Hepatocyte (in vitro differentiated cells): Measurements from ENCODE around the gene HIVEP2. TPM values are rescaled to one million over a fixed set of nuclear protein-coding genes. Genes with fewer than 3 reads are reported as not detected.

Source experiments
- DNase-seq: peaks from one replicate; pipeline ENCODE4 v3.0.0-alpha.2; 2016; ENCODE audit warnings: low spot score
- H2AFZ ChIP-seq: fragments of 200-600 bp; sonication (generic); 2 replicates; pipeline ENCODE4 v1.6.0; 2016; ENCODE audit warnings: antibody characterized with exemption, mild to moderate bottlenecking
- H3K27ac ChIP-seq: fragments of 200-600 bp; sonication (generic); 2 replicates; pipeline ENCODE4 v1.5.1; 2016; ENCODE audit warnings: mild to moderate bottlenecking
- H3K27me3 ChIP-seq: fragments of 200-600 bp; sonication (generic); 2 replicates; pipeline ENCODE4 v1.6.1; 2016
- H3K36me3 ChIP-seq: fragments of 200-600 bp; sonication (generic); replicated peaks from 2 replicates; pipeline ENCODE4 v1.5.1; 2016; ENCODE audit warnings: low read depth; ENCODE audit not compliant: insufficient read depth
- H3K4me1 ChIP-seq: fragments of 200-600 bp; sonication (generic); 2 replicates; pipeline ENCODE4 v1.5.1; 2016; ENCODE audit warnings: mild to moderate bottlenecking, moderate library complexity; ENCODE audit not compliant: insufficient read depth
- H3K4me2 ChIP-seq: fragments of 200-600 bp; sonication (generic); 2 replicates; pipeline ENCODE4 v1.6.0; 2016
- H3K4me3 ChIP-seq: fragments of 200-600 bp; sonication (generic); 2 replicates; pipeline ENCODE4 v1.5.1; 2016; ENCODE audit warnings: mild to moderate bottlenecking
- H3K79me2 ChIP-seq: fragments of 200-600 bp; sonication (generic); 2 replicates; pipeline ENCODE4 v1.6.0; 2017; ENCODE audit warnings: mild to moderate bottlenecking
- H3K9me2 ChIP-seq: fragments of 200-600 bp; sonication (generic); replicated peaks from 2 replicates; pipeline ENCODE4 v1.6.0; 2017; ENCODE audit warnings: mild to moderate bottlenecking; ENCODE audit not compliant: insufficient read depth
- H3K9me3 ChIP-seq: fragments of 200-600 bp; sonication (generic); 2 replicates; pipeline ENCODE4 v1.5.1; 2016; ENCODE audit warnings: low read depth, mild to moderate bottlenecking
- H4K20me1 ChIP-seq: fragments of 200-600 bp; sonication (generic); 2 replicates; pipeline ENCODE4 v1.6.0; 2016; ENCODE audit warnings: mild to moderate bottlenecking; ENCODE audit not compliant: insufficient read depth, poor library complexity, severe bottlenecking
- CTCF ChIP-seq: fragments of 200-600 bp; sonication (generic); IDR thresholded peaks from 2 replicates; pipeline ENCODE4 v1.5.1; 2016; ENCODE audit warnings: antibody characterized with exemption, mild to moderate bottlenecking; ENCODE audit not compliant: poor library complexity
- EZH2 ChIP-seq: fragments of 200-600 bp; sonication (generic); IDR thresholded peaks from 2 replicates; pipeline ENCODE4 v1.6.1; 2016; ENCODE audit warnings: antibody characterized with exemption, mild to moderate bottlenecking, borderline replicate concordance
- EZH2phosphoT487 ChIP-seq: fragments of 200-600 bp; sonication (generic); IDR thresholded peaks from one replicate; pipeline ENCODE4 v1.6.1; 2018; ENCODE audit warnings: antibody characterized with exemption, mild to moderate bottlenecking, low read depth, moderate library complexity; ENCODE audit not compliant: unreplicated experiment, severe bottlenecking
- WGBS: methylation state at CpG from one replicate; pipeline ENCODE4 v1.1.6; 2016; ENCODE audit warnings: low lambda C conversion rate; ENCODE audit errors: missing lambda C conversion rate; 5-methylcytosine and 5-hydroxymethylcytosine counted together
- polyA plus RNA-seq: library from polyadenylated mRNA; unstranded; fragments of >200 nt; fragmentation: Nextera tagmentation; extraction: Ambion mirVana; gene quantifications from 2 replicates; pipeline ENCODE4 v1.2.1, GENCODE V29; 2016
- total RNA-seq: library from RNA; depleted of rRNA; stranded (reverse); fragments of >200 nt; gene quantifications from 2 replicates; pipeline ENCODE4 v1.2.3, GENCODE V29; 2014

The HIVEP2 gene
- total and polyA plus RNA-seq, 2 experiments from 2014 or later, result 3.3 to 9.4 TPM

- TF ChIP-seq CTCF, result no peak
- no peak for TF ChIP-seq EZH2
- TF ChIP-seq EZH2phosphoT487, result no peak
- H3K9me2 ChIP-seq, result no peaks in the 10 kb centered on the region
- H3K79me2 ChIP-seq, result peaks cover 16% of the 10 kb centered on the region
- no peak overlapping the region for H2AFZ ChIP-seq
- no peaks in the 10 kb centered on the region for H4K20me1 ChIP-seq
- H3K36me3 ChIP-seq, result no peaks in the 10 kb centered on the region
- H3K9me3 ChIP-seq, result no peaks in the 10 kb centered on the region
- H3K27ac ChIP-seq, result peak overlapping the region; percentile 75
- H3K27me3 ChIP-seq, result no peaks in the 10 kb centered on the region
- DNase-seq, result peak; percentile 85
- H3K4me1 ChIP-seq, result peaks cover 7% of the 10 kb centered on the region
- WGBS, result 18% methylated on average over 10 of the region's 10 CpGs
- H3K4me3 ChIP-seq, result no peak overlapping the region
- H3K4me2 ChIP-seq, result peak overlapping the region; percentile 67
Observed at GRCh38 chr6:142885182-142885867, 59.7 kb downstream of the HIVEP2 start.

- H3K27ac ChIP-seq, result peak overlapping the region; percentile 75
- DNase-seq, result no peak
- no peaks in the 10 kb centered on the region for H3K36me3 ChIP-seq
- no peaks in the 10 kb centered on the region for H3K9me3 ChIP-seq
- peaks cover 7% of the 10 kb centered on the region for H3K4me1 ChIP-seq
- H3K9me2 ChIP-seq, result no peaks in the 10 kb centered on the region
- TF ChIP-seq EZH2phosphoT487 (no peak), EZH2 (no peak), CTCF (no peak)
- no peaks in the 10 kb centered on the region for H4K20me1 ChIP-seq
- H3K27me3 ChIP-seq, result no peaks in the 10 kb centered on the region
- peaks cover 16% of the 10 kb centered on the region for H3K79me2 ChIP-seq
- H3K4me2 ChIP-seq, result peak overlapping the region; percentile 67
- H3K4me3 ChIP-seq, result no peak overlapping the region
- H2AFZ ChIP-seq, result no peak overlapping the region
- WGBS, result 48% methylated on average over 8 of the region's 8 CpGs
Observed at GRCh38 chr6:142884214-142885035, 60.6 kb downstream of the HIVEP2 start.

GRCh38 chr6:142883011-142883410 is 62.0 kb downstream of the HIVEP2 start:
- no peak for DNase-seq
- H4K20me1 ChIP-seq, result no peaks in the 10 kb centered on the region
- peaks cover 7% of the 10 kb centered on the region for H3K4me1 ChIP-seq
- no peaks in the 10 kb centered on the region for H3K27me3 ChIP-seq
- H2AFZ ChIP-seq, result no peak overlapping the region
- WGBS, result 87% methylated on average over 3 of the region's 3 CpGs
- H3K9me3 ChIP-seq, result no peaks in the 10 kb centered on the region
- H3K79me2 ChIP-seq, result peaks cover 16% of the 10 kb centered on the region
- no peak for TF ChIP-seq EZH2
- no peak for TF ChIP-seq EZH2phosphoT487
- no peak for TF ChIP-seq CTCF
- no peak overlapping the region for H3K4me3 ChIP-seq
- no peak overlapping the region for H3K4me2 ChIP-seq
- H3K36me3 ChIP-seq, result no peaks in the 10 kb centered on the region
- H3K9me2 ChIP-seq, result no peaks in the 10 kb centered on the region
- no peak overlapping the region for H3K27ac ChIP-seq
